NOMO-1 treated with dmso at 0.1 percent for 144 hours (cell line): Measurements from ENCODE around the gene PIP5K1C.

ENCODE experiments used
- DNase-seq: peaks from one replicate; lab custom pipeline; 2025; ENCODE audit not compliant: unreplicated experiment; lab: John Stamatoyannopoulos, UW

PIP5K1C gene

GRCh38 chr19:3612901-3613741, 87.1 kb downstream of the PIP5K1C start:
- no peak for DNase-seq

- no peak for DNase-seq
Measured at GRCh38 chr19:3612330-3612729, 87.9 kb downstream of the PIP5K1C start.

- DNase-seq: no peak
Measured at GRCh38 chr19:3611841-3612240, 88.4 kb downstream of the PIP5K1C start.

- DNase-seq: no peak
Measured at GRCh38 chr19:3610745-3611717, 89.2 kb downstream of the PIP5K1C start.

- no peak for DNase-seq
Measured at GRCh38 chr19:3609779-3610719, 90.2 kb downstream of the PIP5K1C start.

- no peak for DNase-seq
Measured at GRCh38 chr19:3608750-3609322, 91.4 kb downstream of the PIP5K1C start.

GRCh38 chr19:3608079-3608641, 92.1 kb downstream of the PIP5K1C start:
- no peak for DNase-seq

GRCh38 chr19:3607303-3608078, 92.8 kb downstream of the PIP5K1C start:
- no peak for DNase-seq

- no peak for DNase-seq
Measured at GRCh38 chr19:3606690-3607289, 93.5 kb downstream of the PIP5K1C start, which contains the start of gene TBXA2R. Gene TBXA2R, minus strand, starts transcription at chr19:3606875. Its CDS starts 6,241 bp downstream, at chr19:3600634.

GRCh38 chr19:3606174-3606689, 94.0 kb downstream of the PIP5K1C start:
- DNase-seq: no peak

- DNase-seq: no peak
Measured at GRCh38 chr19:3605770-3606169, 94.5 kb downstream of the PIP5K1C start.

- DNase-seq: no peak
Measured at GRCh38 chr19:3605361-3605760, 94.9 kb downstream of the PIP5K1C start.

GRCh38 chr19:3604987-3605343, 95.3 kb downstream of the PIP5K1C start:
- DNase-seq: no peak

- no peak for DNase-seq
Measured at GRCh38 chr19:3604227-3604986, 95.9 kb downstream of the PIP5K1C start.

GRCh38 chr19:3603121-3603811, 97.0 kb downstream of the PIP5K1C start:
- no peak for DNase-seq

- no peak for DNase-seq
Measured at GRCh38 chr19:3601021-3601420, 99.2 kb downstream of the PIP5K1C start.

- no peak for DNase-seq
Measured at GRCh38 chr19:3599776-3600187, 100.5 kb downstream of the PIP5K1C start.
